Gastrocnemius medialis (tissue), 4 donors: ENCODE measurements around the gene CTNNA2. TPM values are rescaled to one million over a fixed set of nuclear protein-coding genes. Genes with fewer than 3 reads are reported as not detected.

ENCODE experiments used
- ATAC-seq, 2 donors: fragments of 150-250 bp; one replicate each; pipeline ENCODE4 v1.9.1; 2016
- DNase-seq, 2 donors: peaks; one replicate each; pipeline ENCODE4 v3.0.0-alpha.2; 2019
- H3K27ac ChIP-seq, 4 donors: fragments of 200-600 bp; sonication (generic); 1 replicate in 1 of 4; 2 replicates in 3 of 4; pipeline ENCODE4 v1.5.1; 2016 to 2018; ENCODE audit warnings: mild to moderate bottlenecking in 2 of 4, moderate library complexity in 1 of 4
- H3K27me3 ChIP-seq, 3 donors: fragments of 200-600 bp; sonication (generic) in 2 of 3; 1 replicate in 1 of 3; 2 replicates in 2 of 3; pipeline versions ENCODE4 v1.5.1 to v1.6.0; 2016 to 2019; ENCODE audit warnings: mild to moderate bottlenecking in 1 of 3, moderate library complexity in 1 of 3
- H3K36me3 ChIP-seq, 2 donors: fragments of 200-600 bp; sonication (generic) in 1 of 2; one replicate each; pipeline ENCODE4 v1.5.1; 2017 to 2018
- H3K4me1 ChIP-seq, 2 donors: fragments of 200-600 bp; sonication (generic) in 1 of 2; one replicate each; pipeline ENCODE4 v1.5.1; 2016 to 2017; ENCODE audit warnings: mild to moderate bottlenecking in 2 of 2
- H3K4me3 ChIP-seq, 4 donors: fragments of 200-600 bp; sonication (generic) in 3 of 4; 1 replicate in 1 of 4; 2 replicates in 3 of 4; pipeline ENCODE4 v1.5.1; 2016 to 2019; ENCODE audit warnings: mild to moderate bottlenecking in 2 of 4
- H3K9me3 ChIP-seq, 3 donors: fragments of 200-600 bp; sonication (generic) in 2 of 3; 1 replicate in 1 of 3; 2 replicates in 2 of 3; pipeline ENCODE4 v1.5.1; 2016 to 2019
- CTCF ChIP-seq, 5 experiments: fragments of 450-650 bp in 3 of 5; fragments of 200-600 bp in 2 of 5; sonication (generic) in 2 of 5; IDR thresholded peaks in 4 of 5; conservative IDR thresholded peaks in 1 of 5; 1 replicate in 4 of 5; 2 replicates in 1 of 5; pipeline ENCODE4 v1.5.1; 2016 to 2019; ENCODE audit warnings: antibody characterized with exemption in 5 of 5, mild to moderate bottlenecking in 3 of 5, moderate library complexity in 3 of 5
- POLR2A ChIP-seq, 2 donors: fragments of 450-650 bp; IDR thresholded peaks; one replicate each; pipeline ENCODE4 v1.6.1; 2017; ENCODE audit warnings: antibody characterized with exemption in 2 of 2, mild to moderate bottlenecking in 2 of 2, moderate library complexity in 2 of 2
- in situ Hi-C, 4 donors: fragments of 200-750 bp; cut with MboI; loops; one replicate each; pipeline versions ENCODE4 v1.15.0 to v1.8.0; 2017; ENCODE audit warnings: low sequenced_read_pairs in 4 of 4
- intact Hi-C: fragments of 100-400 bp; cut with DNase I; formaldehyde crosslinking; loops from one replicate; pipeline ENCODE4 v1.15.1; 2023; ENCODE audit warnings: low total_unique reads
- total RNA-seq, 4 donors: library from RNA; depleted of rRNA; stranded (reverse); fragments of >200 nt; gene quantifications; one replicate each; pipeline versions ENCODE4 v1.1.0 to v1.2.3, GENCODE V29; 2016

The CTNNA2 gene
- total RNA-seq, 4 donors from 2014 or later: not detected

DNA sequence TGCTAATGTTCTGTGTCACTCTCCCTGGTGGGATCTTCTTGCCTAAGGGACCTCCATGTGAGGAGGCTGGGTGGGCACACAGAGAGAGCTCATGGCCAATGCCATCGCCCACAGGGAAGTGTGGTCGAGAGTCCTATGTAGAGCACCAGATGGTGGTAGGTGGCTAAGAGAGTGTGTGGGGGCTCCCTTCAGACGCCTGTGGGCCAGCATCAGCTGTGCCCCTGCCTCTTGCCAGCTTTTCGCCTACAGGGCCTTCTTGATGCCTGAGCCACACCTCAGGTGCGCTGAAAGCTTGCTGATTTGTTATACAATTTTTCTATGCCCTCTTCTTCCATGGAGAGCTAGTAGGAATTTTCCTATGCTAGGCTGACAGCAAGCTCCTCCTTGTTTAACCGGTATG lies 753.4 kb downstream of the CTNNA2 start:
- in situ Hi-C loops (no loop called here), intact Hi-C loops (no loop called here)
- Histone ChIP-seq H3K27me3 (no peaks in the 10 kb centered on the region), H3K4me1 (no peaks in the 10 kb centered on the region), H3K36me3 (no peaks in the 10 kb centered on the region), H3K4me3 (no peak overlapping the region), H3K9me3 (no peaks in the 10 kb centered on the region), H3K27ac (no peak overlapping the region)
- no peak for DNase-seq
- no peak for ATAC-seq
- TF ChIP-seq POLR2A (IDR thresholded peaks at IDR 0.05) (no peak), CTCF (IDR thresholded peaks at IDR 0.05 in 4 of 5, conservative IDR thresholded peaks at IDR 0.05 in 1 of 5) (no peak)

GRCh38 chr2:80269806-80270205 lies 757.0 kb downstream of the CTNNA2 start:
- intact Hi-C loops: no loop called here
- TF ChIP-seq CTCF (IDR thresholded peaks at IDR 0.05 in 4 of 5, conservative IDR thresholded peaks at IDR 0.05 in 1 of 5) (no peak), POLR2A (IDR thresholded peaks at IDR 0.05) (no peak)
- no peaks in the 10 kb centered on the region for H3K36me3 ChIP-seq
- ATAC-seq (no peak), DNase-seq (no peak)
- H3K27ac ChIP-seq: no peak overlapping the region
- no peaks in the 10 kb centered on the region for H3K9me3 ChIP-seq
- H3K27me3 ChIP-seq: no peaks in the 10 kb centered on the region
- no peaks in the 10 kb centered on the region for H3K4me1 ChIP-seq
- no peak overlapping the region for H3K4me3 ChIP-seq
- in situ Hi-C loops: no loop called here

DNA sequence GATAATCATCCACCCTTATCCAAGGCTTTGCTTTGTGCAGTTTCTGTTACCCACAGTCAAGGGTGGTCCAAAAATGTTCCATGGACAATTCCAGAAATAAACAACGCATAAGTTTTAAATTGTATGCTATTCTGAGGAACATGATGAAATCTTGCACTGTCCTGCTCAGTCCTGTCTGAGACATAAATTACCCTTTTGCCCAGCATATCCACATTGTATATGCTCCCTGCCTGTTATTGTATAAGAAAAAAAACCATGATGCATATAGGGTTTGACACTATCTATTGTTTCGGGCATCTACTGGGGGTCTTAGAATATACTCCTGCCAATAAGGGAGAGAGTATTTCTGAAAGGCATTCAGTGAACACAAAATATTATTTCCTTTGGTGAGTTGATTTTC lies 767.7 kb downstream of the CTNNA2 start:
- Histone ChIP-seq H3K27me3 (no peaks in the 10 kb centered on the region), H3K4me1 (no peaks in the 10 kb centered on the region), H3K9me3 (no peaks in the 10 kb centered on the region), H3K4me3 (no peak overlapping the region), H3K36me3 (no peaks in the 10 kb centered on the region), H3K27ac (no peak overlapping the region)
- intact Hi-C loops: no loop called here
- DNase-seq: no peak
- no peak for TF ChIP-seq CTCF (IDR thresholded peaks at IDR 0.05 in 4 of 5, conservative IDR thresholded peaks at IDR 0.05 in 1 of 5)
- in situ Hi-C loops: no loop called here
- ATAC-seq: no peak

- no peak overlapping the region for H3K4me3 ChIP-seq
- no peaks in the 10 kb centered on the region for H3K27me3 ChIP-seq
- DNase-seq (no peak), ATAC-seq (no peak)
- H3K27ac ChIP-seq: no peak overlapping the region
- intact Hi-C loops: no loop called here
- H3K9me3 ChIP-seq: no peaks in the 10 kb centered on the region
- H3K4me1 ChIP-seq: no peaks in the 10 kb centered on the region
- TF ChIP-seq CTCF (IDR thresholded peaks at IDR 0.05 in 4 of 5, conservative IDR thresholded peaks at IDR 0.05 in 1 of 5) (no peak), POLR2A (IDR thresholded peaks at IDR 0.05) (no peak)
- in situ Hi-C loops: no loop called here
- H3K36me3 ChIP-seq: no peaks in the 10 kb centered on the region
Measured at GRCh38 chr2:80281049-80281448, 768.2 kb downstream of the CTNNA2 start.

GRCh38 chr2:80288576-80288975 lies 775.7 kb downstream of the CTNNA2 start:
- H3K4me3 ChIP-seq: no peak overlapping the region
- in situ Hi-C loops: no loop called here
- H3K27me3 ChIP-seq: no peaks in the 10 kb centered on the region
- H3K9me3 ChIP-seq: no peaks in the 10 kb centered on the region
- TF ChIP-seq CTCF (IDR thresholded peaks at IDR 0.05 in 4 of 5, conservative IDR thresholded peaks at IDR 0.05 in 1 of 5) (no peak), POLR2A (IDR thresholded peaks at IDR 0.05) (no peak)
- H3K4me1 ChIP-seq: no peaks in the 10 kb centered on the region
- intact Hi-C loops: no loop called here
- no peak overlapping the region for H3K27ac ChIP-seq
- DNase-seq: no peak
- no peaks in the 10 kb centered on the region for H3K36me3 ChIP-seq
- no peak for ATAC-seq
